OCI-LY7 (cell line): ENCODE data around the gene TCEANC2. TPM values are rescaled to one million over a fixed set of nuclear protein-coding genes. Genes with fewer than 3 reads are reported as not detected.

ENCODE experiments used
- BruUV-seq: library from RNA; stranded (reverse); fragments of 400-500 nt; replicated peaks from 2 replicates; lab custom pipeline; 2021; lab: Mats Ljungman, UMichigan
- CTCF ChIA-PET: fragments of 300-600 bp; sonication (Branson Sonifier 250); formaldehyde crosslinking; loops from one replicate; lab custom pipeline; 2022; ENCODE audit warnings: antibody characterized with exemption; ENCODE audit not compliant: unreplicated experiment; lab: Charles Lee
- POLR2A ChIA-PET: fragments of 300-600 bp; sonication (Branson Sonifier 250); formaldehyde crosslinking; loops from one replicate; lab custom pipeline; 2022; ENCODE audit warnings: antibody characterized with exemption; lab: Charles Lee
- DNase-seq: peaks from one replicate; pipeline ENCODE4 v3.0.0-alpha.2; 2015; ENCODE audit warnings: low spot score
- H2AFZ ChIP-seq: fragments of 200-600 bp; sonication (generic), shearing (Covaris generic); 2 replicates; pipeline ENCODE4 v1.6.1; 2014; ENCODE audit warnings: mild to moderate bottlenecking, antibody characterized with exemption, low read length, moderate library complexity
- H3K27ac ChIP-seq: fragments of 200-600 bp; sonication (generic); 2 replicates; pipeline ENCODE4 v1.5.1; 2014; ENCODE audit warnings: mixed run types, low read depth, mild to moderate bottlenecking, moderate library complexity, low read length, inconsistent platforms; ENCODE audit not compliant: poor library complexity, severe bottlenecking
- H3K36me3 ChIP-seq: fragments of 200-600 bp; sonication (generic); 2 replicates; pipeline ENCODE4 v1.6.1; 2014; ENCODE audit warnings: mild to moderate bottlenecking, antibody characterized with exemption, low read length, moderate library complexity, mixed read lengths; ENCODE audit not compliant: insufficient read depth
- H3K4me1 ChIP-seq: fragments of 200-600 bp; sonication (generic); 2 replicates; pipeline ENCODE4 v1.5.1; 2014; ENCODE audit warnings: mild to moderate bottlenecking, low read length; ENCODE audit not compliant: insufficient read depth, poor library complexity, severe bottlenecking
- H3K4me2 ChIP-seq: fragments of 200-600 bp; sonication (generic); 2 replicates; pipeline ENCODE4 v1.6.1; 2014; ENCODE audit warnings: mild to moderate bottlenecking, low read length
- H3K4me3 ChIP-seq: fragments of 200-600 bp; sonication (generic); 2 replicates; pipeline ENCODE4 v1.5.1; 2014; ENCODE audit warnings: mild to moderate bottlenecking, low read depth, low read length; ENCODE audit not compliant: poor library complexity, severe bottlenecking
- H3K79me2 ChIP-seq: fragments of 200-600 bp; sonication (generic); 2 replicates; pipeline ENCODE4 v1.6.1; 2016; ENCODE audit warnings: low read depth, mild to moderate bottlenecking, low read length, moderate library complexity, mixed read lengths; ENCODE audit not compliant: insufficient read depth
- H3K9me2 ChIP-seq: fragments of 200-600 bp; sonication (generic); 2 replicates; pipeline ENCODE4 v1.6.1; 2016; ENCODE audit warnings: mild to moderate bottlenecking, low read length, mixed read lengths; ENCODE audit not compliant: insufficient read depth
- H3K9me3 ChIP-seq: fragments of 200-600 bp; sonication (generic); 2 replicates; pipeline ENCODE4 v1.6.1; 2014; ENCODE audit warnings: mild to moderate bottlenecking, mixed run types, low read length, mixed read lengths
- H4K20me1 ChIP-seq: fragments of 200-600 bp; sonication (generic); 2 replicates; pipeline ENCODE4 v1.6.1; 2014; ENCODE audit warnings: mild to moderate bottlenecking, antibody characterized with exemption, low read length, moderate library complexity, mixed read lengths; ENCODE audit not compliant: insufficient read depth
- CTCF ChIP-seq: fragments of 200-600 bp; sonication (generic); conservative IDR thresholded peaks from 2 replicates; pipeline ENCODE4 v1.5.1; 2014; ENCODE audit warnings: mild to moderate bottlenecking, antibody characterized with exemption, low read length, moderate library complexity, mixed read lengths
- EZH2phosphoT487 ChIP-seq: fragments of 200-600 bp; sonication (generic); IDR thresholded peaks from 2 replicates; pipeline ENCODE4 v1.6.1; 2018; ENCODE audit warnings: low read depth, borderline replicate concordance, mild to moderate bottlenecking, mixed run types, antibody characterized with exemption, low read length, moderate library complexity, mixed read lengths
- intact Hi-C: fragments of 100-400 bp; cut with micrococcal nuclease; formaldehyde crosslinking; loops from one replicate; pipeline ENCODE4 v1.10.0; 2022; ENCODE audit not compliant: unreplicated experiment
- total RNA-seq, 2 experiments: library from RNA; depleted of rRNA in 1 of 2; stranded (reverse); fragments of >200 nt in 1 of 2; shearing (Covaris generic) in 1 of 2; gene quantifications; 2 replicates each; pipeline ENCODE4 v1.2.3, GENCODE V29; 2014 to 2022

TCEANC2 gene
- total RNA-seq, 2 experiments from 2014 or later = 5.1 to 9.5 TPM

DNA sequence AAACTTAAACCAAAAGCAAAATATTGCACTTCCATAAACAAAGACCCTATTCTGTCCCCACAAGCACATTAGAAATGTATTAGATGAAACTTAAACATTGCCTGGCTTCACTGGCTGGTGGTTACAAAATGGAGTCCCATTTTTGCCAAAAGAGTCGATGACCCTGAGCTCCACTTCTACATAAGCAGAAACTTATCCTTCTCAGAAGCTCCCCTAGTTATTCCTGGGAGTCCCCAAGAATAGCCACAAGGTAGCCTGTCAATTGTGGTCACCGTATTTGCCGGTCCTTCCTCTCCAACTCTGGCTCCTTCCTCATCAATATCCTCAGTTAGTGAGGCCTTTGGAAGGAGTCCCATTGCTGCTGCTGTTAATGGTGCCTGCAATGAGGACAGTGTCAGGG, 62.1 kb downstream of the TCEANC2 start:
- intact Hi-C loops = no loop called here
- H3K9me2 ChIP-seq = no peaks in the 10 kb centered on the region
- no peak overlapping the region for H3K27ac ChIP-seq
- no peak overlapping the region for H2AFZ ChIP-seq
- no peak for DNase-seq
- H3K36me3 ChIP-seq = no peaks in the 10 kb centered on the region
- CTCF ChIA-PET = interaction anchor here (0.5 kb wide), 1 partner anchor 63 kb away, joined by 3 read pairs; the partner anchor contains the start of gene TMEM59
- no peaks in the 10 kb centered on the region for H4K20me1 ChIP-seq
- H3K79me2 ChIP-seq = no peaks in the 10 kb centered on the region
- no peak overlapping the region for H3K4me2 ChIP-seq
- H3K4me1 ChIP-seq = no peaks in the 10 kb centered on the region
- BruUV-seq = no TSS peak
- POLR2A ChIA-PET = interaction anchor here (0.6 kb wide), 1 partner anchor 67 kb away, joined by 3 read pairs; no protein-coding TSS in a partner anchor
- TF ChIP-seq CTCF (no peak), EZH2phosphoT487 (no peak)
- no peak overlapping the region for H3K4me3 ChIP-seq
- no peaks in the 10 kb centered on the region for H3K9me3 ChIP-seq

GRCh38 chr1:54117815-54118563, 64.6 kb downstream of the TCEANC2 start:
- intact Hi-C loops = no loop called here
- no peaks in the 10 kb centered on the region for H3K79me2 ChIP-seq
- H3K36me3 ChIP-seq = no peaks in the 10 kb centered on the region
- H4K20me1 ChIP-seq = no peaks in the 10 kb centered on the region
- BruUV-seq = no TSS peak
- H2AFZ ChIP-seq = no peak overlapping the region
- ChIA-PET POLR2A (no interaction called here), CTCF (interaction anchor here (0.6 to 1.0 kb wide), 2 partner anchors 14 to 16 kb away, joined by 3 read pairs; no protein-coding TSS in a partner anchor)
- TF ChIP-seq EZH2phosphoT487 (no peak), CTCF (no peak)
- no peaks in the 10 kb centered on the region for H3K9me2 ChIP-seq
- no peak overlapping the region for H3K4me3 ChIP-seq
- no peak for DNase-seq
- H3K4me1 ChIP-seq = no peaks in the 10 kb centered on the region
- H3K9me3 ChIP-seq = no peaks in the 10 kb centered on the region
- no peak overlapping the region for H3K27ac ChIP-seq
- H3K4me2 ChIP-seq = no peak overlapping the region

- CTCF ChIA-PET = no interaction called here
- intact Hi-C loops = no loop called here
- H3K9me2 ChIP-seq = no peaks in the 10 kb centered on the region
- no peak overlapping the region for H3K27ac ChIP-seq
- H3K79me2 ChIP-seq = no peaks in the 10 kb centered on the region
- H3K9me3 ChIP-seq = no peaks in the 10 kb centered on the region
- no peak overlapping the region for H3K4me2 ChIP-seq
- H4K20me1 ChIP-seq = no peaks in the 10 kb centered on the region
- no peaks in the 10 kb centered on the region for H3K36me3 ChIP-seq
- H3K4me1 ChIP-seq = no peaks in the 10 kb centered on the region
- DNase-seq = no peak
- no TSS peak for BruUV-seq
- POLR2A ChIA-PET = no interaction called here
- TF ChIP-seq EZH2phosphoT487 (no peak), CTCF (no peak)
- no peak overlapping the region for H2AFZ ChIP-seq
- no peak overlapping the region for H3K4me3 ChIP-seq
These were observed 65.3 kb downstream of the TCEANC2 start for GRCh38 chr1:54118704-54119103.
